ENCODE measurements around the gene SLC25A18.
"Not testable (repeated sequence)": the region's sequence is repeated elsewhere in the genome, so short reads cannot be mapped to it uniquely, and the experiment has no call there.

The SLC25A18 gene

GRCh38 chr22:17562906-17563870, at the start of gene SLC25A18:
Gene SLC25A18, plus strand, starts transcription at chr22:17563498. Its CDS starts 16,447 bp downstream, at chr22:17579945.
- TF ChIP-seq, protein P1, sequence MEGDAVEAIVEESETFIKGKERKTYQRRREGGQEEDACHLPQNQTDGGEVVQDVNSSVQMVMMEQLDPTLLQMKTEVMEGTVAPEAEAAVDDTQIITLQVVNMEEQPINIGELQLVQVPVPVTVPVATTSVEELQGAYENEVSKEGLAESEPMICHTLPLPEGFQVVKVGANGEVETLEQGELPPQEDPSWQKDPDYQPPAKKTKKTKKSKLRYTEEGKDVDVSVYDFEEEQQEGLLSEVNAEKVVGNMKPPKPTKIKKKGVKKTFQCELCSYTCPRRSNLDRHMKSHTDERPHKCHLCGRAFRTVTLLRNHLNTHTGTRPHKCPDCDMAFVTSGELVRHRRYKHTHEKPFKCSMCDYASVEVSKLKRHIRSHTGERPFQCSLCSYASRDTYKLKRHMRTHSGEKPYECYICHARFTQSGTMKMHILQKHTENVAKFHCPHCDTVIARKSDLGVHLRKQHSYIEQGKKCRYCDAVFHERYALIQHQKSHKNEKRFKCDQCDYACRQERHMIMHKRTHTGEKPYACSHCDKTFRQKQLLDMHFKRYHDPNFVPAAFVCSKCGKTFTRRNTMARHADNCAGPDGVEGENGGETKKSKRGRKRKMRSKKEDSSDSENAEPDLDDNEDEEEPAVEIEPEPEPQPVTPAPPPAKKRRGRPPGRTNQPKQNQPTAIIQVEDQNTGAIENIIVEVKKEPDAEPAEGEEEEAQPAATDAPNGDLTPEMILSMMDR (IDR thresholded peaks at IDR 0.05): no peak
- TF ChIP-seq ZFX (IDR thresholded peaks at IDR 0.05; ENCODE audit: borderline replicate concordance): no peak
- H3K27ac ChIP-seq: no peak within 1 kb of the TSS

DNA sequence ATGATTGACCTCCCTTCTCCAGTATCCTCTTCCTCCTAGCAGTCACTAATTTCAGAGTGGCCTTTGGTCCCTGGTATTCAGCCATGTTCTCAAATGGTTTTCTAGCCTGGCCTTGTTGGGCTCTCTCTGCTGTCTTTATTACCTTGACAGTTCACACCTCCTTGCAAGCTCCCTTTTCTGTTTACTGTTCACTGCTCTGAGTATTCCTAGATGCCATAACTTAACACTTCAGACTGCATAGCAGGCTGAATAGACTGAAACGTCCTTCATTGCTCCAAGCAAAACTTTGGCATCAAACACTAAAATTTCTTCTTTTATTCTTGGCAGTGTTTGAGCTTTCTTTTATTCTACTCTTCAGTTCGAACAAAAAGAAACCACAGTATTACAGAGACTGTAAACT, 49.7 kb upstream of the SLC25A18 start:
- no peak overlapping the region for H3K27ac ChIP-seq
- TF ChIP-seq, protein P1 (IDR thresholded peaks at IDR 0.05): no peak
- TF ChIP-seq ZFX (IDR thresholded peaks at IDR 0.05; ENCODE audit: borderline replicate concordance): no peak

DNA sequence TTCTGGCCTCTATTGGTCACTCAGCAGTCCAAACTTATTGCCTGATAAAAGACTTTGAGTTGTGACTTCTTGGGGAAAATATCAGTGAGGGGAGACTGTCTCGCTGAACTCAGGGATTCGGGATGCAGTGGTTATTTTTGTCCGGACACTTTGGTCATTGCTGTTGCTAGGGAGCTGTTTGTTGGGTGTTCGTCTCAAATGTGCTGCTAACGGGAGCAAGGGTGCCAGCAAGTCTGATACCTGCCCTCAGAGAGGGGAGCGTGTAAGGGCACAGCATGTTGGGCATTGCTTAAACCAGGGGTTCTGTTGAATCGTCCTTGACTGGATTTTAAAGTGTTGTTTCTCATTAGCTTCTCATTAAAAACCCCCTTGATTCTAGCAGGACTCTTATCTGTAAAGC, 49.2 kb upstream of the SLC25A18 start:
- TF ChIP-seq, protein P1 (IDR thresholded peaks at IDR 0.05): no peak
- no peak for TF ChIP-seq ZFX (IDR thresholded peaks at IDR 0.05; ENCODE audit: borderline replicate concordance)
- no peak overlapping the region for H3K27ac ChIP-seq

DNA sequence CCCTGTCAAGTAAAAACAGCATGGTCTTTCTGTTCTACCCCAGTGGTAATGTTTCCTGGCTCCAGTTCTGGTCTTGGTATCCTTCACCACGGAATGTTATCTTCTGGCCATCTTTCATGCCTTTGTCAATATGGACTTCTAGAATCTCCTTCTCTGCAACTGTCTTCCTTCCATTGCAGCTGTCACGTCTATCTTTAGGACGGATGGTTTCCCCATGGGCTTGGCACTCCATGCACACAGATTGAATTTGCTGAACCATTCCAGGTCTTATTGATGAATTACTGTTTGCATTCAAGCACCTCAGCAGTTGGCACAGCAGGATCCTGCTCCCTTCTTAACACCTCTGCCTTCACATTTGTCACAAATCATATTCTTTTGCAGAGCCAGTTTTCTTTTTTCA, 44.9 kb upstream of the SLC25A18 start:
- H3K27ac ChIP-seq: no peak overlapping the region
- TF ChIP-seq ZFX (IDR thresholded peaks at IDR 0.05; ENCODE audit: borderline replicate concordance): no peak
- TF ChIP-seq, protein P1 (IDR thresholded peaks at IDR 0.05): no peak

GRCh38 chr22:17521971-17522370, 41.3 kb upstream of the SLC25A18 start:
- not testable (repeated sequence) for H3K27ac ChIP-seq

DNA sequence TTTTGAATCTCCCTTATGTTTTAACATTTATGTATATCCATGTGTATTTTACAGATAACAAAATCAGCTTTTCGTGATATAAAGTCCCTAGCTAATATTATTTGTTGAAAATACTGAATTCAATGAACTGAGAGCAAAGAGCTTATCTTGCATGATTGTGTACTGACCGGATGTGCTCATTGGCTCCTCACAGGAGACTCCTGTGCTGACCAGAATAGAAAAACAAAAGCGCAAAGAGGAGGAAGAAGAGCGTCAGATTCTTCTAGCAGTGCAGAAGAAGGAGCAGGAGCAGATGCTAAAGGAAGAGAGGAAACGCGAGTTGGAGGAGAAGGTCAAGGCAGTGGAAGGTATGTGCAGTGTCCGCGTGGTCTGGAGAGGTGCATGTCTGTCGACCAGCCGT, 39.4 kb upstream of the SLC25A18 start:
- no peak for TF ChIP-seq ZFX (IDR thresholded peaks at IDR 0.05; ENCODE audit: borderline replicate concordance)
- TF ChIP-seq, protein P1 (IDR thresholded peaks at IDR 0.05): no peak
- H3K27ac ChIP-seq: no peak overlapping the region

DNA sequence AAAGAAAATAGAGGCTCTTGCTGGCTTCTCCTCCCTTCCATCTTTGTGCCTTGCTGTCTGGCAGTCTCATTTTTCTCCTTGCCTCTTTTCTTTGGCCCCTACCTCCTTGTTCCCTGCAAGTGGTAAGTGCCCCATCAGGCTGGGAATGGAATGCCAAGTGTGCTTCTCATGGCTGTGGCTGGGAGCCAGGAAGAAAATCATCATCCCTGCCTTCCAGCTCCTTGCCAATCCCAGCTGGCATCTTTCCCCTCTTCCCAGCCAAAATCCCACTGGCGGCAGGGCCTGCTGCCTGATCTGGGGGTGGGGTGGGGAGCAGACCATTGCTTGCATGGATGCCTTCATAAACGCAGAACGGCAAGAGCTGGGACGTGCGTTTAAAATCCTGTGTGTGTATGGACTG, 27.0 kb upstream of the SLC25A18 start:
- H3K27ac ChIP-seq: no peak overlapping the region
- TF ChIP-seq ZFX (IDR thresholded peaks at IDR 0.05; ENCODE audit: borderline replicate concordance): no peak
- TF ChIP-seq, protein P1 (IDR thresholded peaks at IDR 0.05): no peak
